H7 (cell line): ENCODE measurements around the gene IL12A. TPM values are rescaled to one million over a fixed set of nuclear protein-coding genes. Genes with fewer than 3 reads are reported as not detected.

ENCODE experiments used
- DNase-seq: peaks from one replicate; pipeline ENCODE4 v3.0.0; 2012
- H3K27me3 ChIP-seq: 2 replicates; pipeline ENCODE4 v1.6.0; 2011; ENCODE audit warnings: mild to moderate bottlenecking, low read length; ENCODE audit not compliant: control insufficient read depth, insufficient read depth
- H3K36me3 ChIP-seq: replicated peaks from 2 replicates; pipeline ENCODE4 v1.5.1; 2011; ENCODE audit warnings: low read length; ENCODE audit not compliant: control insufficient read depth, insufficient read depth
- H3K4me3 ChIP-seq: 2 replicates; pipeline ENCODE4 v1.5.1; 2011; ENCODE audit warnings: low read depth, mild to moderate bottlenecking, control low read depth, low read length, moderate library complexity; ENCODE audit not compliant: insufficient read depth
- total RNA-seq: library from RNA; depleted of rRNA; stranded (reverse); fragments of >200 nt; shearing (Covaris generic); gene quantifications from 2 replicates; pipeline ENCODE4 v1.2.3, GENCODE V29; 2014; rRNA removed

The IL12A gene
- total RNA-seq = 0.55 and 1.1 TPM in 2 replicates

GRCh38 chr3:159988617-159989271, at the start of gene IL12A:
TSS of gene IL12A (plus strand) at chr3:159988835.
- H3K27me3 ChIP-seq = peaks cover 11% of the 10 kb centered on the region
- peak within 1 kb of the TSS; percentile 59 for H3K4me3 ChIP-seq
- no peaks in the 10 kb centered on the region for H3K36me3 ChIP-seq
- peak; percentile 91 for DNase-seq

DNA sequence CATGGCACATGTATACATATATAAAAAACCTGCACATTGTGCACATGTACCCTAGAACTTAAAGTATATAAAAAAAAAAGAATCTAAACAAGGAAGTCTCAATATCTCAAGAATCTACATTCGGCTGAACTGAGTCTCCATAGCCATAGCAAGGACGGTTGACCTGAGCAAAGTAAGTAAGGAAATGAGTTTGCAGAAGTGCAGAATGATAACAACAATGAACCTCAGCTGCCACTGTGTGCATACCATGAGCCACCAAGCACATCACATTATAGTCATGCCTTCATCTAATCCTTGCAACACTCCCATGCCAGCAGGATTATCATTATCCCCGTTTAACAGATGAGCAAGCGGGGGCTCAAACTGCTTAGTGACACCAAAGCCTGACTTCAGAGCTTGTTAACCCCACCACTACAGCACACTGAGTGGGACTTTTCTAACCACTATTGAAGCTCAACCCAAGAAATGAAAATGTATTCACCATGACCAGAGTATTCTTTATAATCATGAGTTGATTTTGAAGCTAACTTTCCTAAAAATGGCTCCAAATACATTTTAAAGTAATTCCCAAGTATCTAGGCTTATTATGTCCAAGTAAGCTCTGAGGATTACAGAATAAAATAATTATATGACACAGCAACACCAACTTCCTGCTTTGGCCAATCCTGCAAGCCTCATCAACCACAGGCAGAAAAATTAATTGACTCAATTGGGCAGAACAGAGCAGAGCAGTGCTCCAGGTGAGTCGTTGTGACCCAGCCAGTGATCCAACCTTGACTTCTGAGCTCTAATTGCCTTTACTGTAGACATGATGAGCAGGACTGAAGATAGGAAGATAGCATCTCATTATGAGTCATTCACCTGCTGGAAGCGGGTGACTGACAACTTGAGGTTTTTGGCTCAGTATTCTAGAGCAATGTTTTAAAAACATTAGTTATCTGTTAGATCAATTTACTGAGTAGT, 47.3 kb upstream of the IL12A start:
- no peak for DNase-seq
- no peaks in the 10 kb centered on the region for H3K36me3 ChIP-seq
- H3K27me3 ChIP-seq = no peaks in the 10 kb centered on the region
- no peak overlapping the region for H3K4me3 ChIP-seq

DNA sequence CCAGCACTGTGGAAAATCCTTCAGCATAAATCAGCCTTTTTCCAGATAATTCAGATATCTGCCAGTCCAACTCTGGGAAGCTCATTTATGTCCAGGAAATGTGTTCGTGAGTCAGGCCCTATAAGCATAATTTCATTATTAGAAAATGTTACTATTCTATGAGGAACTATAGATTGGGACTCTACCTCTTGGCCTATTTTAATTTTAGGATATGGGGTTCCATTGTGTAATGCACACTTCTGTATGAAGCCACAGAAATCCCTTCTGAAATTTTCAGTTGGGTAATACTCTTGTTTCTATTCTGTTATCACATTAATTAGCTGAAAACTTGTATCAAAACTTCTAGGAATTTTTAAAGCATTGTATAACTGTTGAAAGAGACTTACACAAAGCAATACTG, 43.9 kb upstream of the IL12A start:
- no peaks in the 10 kb centered on the region for H3K36me3 ChIP-seq
- DNase-seq = no peak
- H3K27me3 ChIP-seq = no peaks in the 10 kb centered on the region
- no peak overlapping the region for H3K4me3 ChIP-seq

GRCh38 chr3:159945930-159946329, 42.7 kb upstream of the IL12A start:
- H3K27me3 ChIP-seq = no peaks in the 10 kb centered on the region
- no peaks in the 10 kb centered on the region for H3K36me3 ChIP-seq
- no peak overlapping the region for H3K4me3 ChIP-seq
- no peak for DNase-seq

DNA sequence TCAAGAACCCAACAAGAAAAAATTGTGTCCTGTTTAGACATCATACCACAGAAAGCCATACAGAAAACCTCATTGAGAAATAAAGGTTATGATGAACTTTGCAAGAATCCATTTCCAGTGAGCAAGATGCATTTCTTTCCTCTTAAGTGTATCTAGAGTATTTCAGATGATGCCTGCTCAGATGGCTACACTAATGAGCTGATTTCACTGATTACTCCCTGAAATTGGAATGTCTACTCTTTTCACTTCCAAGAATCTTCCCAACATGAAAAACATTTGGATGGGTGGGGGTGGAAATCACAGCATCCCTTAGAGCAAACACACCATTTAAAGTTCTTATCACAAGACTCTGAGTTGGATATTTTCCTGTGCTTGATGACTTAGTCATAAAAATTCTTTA, 41.4 kb upstream of the IL12A start:
- H3K36me3 ChIP-seq = no peaks in the 10 kb centered on the region
- H3K4me3 ChIP-seq = no peak overlapping the region
- no peaks in the 10 kb centered on the region for H3K27me3 ChIP-seq
- DNase-seq = no peak

DNA sequence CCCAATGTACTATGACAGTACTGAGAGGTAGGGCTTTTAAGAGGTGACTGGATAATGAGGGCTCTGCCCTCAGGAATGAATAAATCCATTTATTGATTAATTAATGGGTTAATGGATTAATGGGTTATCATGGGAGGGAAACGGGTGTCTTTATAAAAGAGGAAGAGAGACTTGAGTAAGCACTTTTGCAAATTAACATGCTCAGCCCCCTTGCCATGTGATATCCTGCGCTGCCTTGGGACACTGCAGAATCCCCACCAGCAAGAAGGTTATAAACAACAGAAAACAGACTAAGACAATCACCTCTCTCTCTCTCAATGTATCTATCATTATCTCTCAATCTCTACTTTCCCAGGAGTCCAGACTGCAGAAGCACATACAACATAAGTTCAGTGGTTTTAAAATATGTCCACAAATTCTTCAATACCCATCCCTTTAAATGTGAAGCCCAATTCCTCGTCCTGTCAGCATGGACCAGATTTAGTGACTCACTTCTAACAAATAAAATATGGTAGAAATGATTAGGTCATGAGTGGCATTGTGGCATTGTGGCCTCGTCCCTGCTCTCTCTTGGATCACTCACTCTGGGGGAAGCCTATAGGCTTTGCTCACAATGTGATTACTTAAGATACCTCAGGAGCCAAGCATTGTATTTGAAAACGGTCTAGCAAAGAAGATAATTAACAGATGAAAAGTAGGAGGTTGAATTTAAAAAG, 40.0 kb upstream of the IL12A start:
- no peaks in the 10 kb centered on the region for H3K36me3 ChIP-seq
- no peaks in the 10 kb centered on the region for H3K27me3 ChIP-seq
- H3K4me3 ChIP-seq = no peak overlapping the region
- no peak for DNase-seq

DNA sequence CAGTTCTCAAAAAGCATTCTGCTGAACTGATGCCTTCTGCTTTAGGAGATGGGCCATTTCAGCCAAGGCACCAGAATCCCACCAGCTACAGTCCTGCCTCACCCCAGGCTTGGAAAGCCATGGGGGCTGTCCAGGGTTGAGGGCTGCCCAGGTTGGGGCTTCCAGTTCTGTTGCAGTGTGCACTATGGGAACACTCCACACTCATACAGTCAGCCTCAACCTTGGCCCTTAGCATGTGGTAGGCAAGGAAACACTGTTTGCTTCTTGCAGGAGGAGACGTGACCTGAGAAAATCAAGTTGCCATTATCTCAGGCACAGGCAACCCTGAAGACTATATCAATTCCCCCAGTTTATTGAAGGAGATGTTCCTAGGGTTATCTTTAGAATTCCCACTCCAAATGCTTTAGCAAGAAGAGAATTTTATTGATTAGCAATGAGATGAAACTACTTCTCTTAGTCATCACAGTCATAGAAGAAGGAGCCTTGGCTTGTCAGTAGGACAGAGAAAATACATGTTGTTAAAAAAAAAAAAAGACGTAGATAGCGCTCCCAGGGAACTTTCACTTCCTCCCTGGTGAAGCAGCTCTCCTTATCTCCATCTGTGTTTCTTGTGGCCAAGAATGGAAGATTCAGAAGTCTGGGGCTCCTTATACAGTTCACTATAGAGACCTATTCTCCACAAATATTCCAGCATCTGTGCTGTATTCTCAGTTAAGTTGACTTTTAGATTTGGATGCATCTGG, 38.3 kb upstream of the IL12A start:
- no peak for DNase-seq
- no peaks in the 10 kb centered on the region for H3K36me3 ChIP-seq
- H3K4me3 ChIP-seq = no peak overlapping the region
- H3K27me3 ChIP-seq = no peaks in the 10 kb centered on the region

DNA sequence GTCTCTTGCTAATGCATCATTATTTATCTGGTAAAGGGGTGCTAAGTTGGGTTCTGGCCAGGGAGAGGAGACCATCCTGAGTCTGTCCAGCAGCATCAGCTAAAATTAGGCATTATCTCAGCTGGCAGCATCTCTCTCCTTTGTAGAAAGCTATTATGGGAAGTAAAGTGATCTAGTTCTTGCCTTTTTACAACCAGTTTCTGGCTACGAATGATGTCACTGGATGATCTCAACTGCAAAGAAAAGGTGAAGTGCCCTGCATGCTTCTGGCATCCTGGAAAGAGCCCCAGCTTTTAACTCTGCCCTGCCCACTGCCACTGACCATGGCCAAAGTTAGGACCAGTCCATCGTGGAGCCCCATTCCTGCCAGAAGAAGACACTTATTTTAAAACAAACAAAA, 37.1 kb upstream of the IL12A start:
- no peak overlapping the region for H3K4me3 ChIP-seq
- no peak for DNase-seq
- no peaks in the 10 kb centered on the region for H3K36me3 ChIP-seq
- H3K27me3 ChIP-seq = no peaks in the 10 kb centered on the region

DNA sequence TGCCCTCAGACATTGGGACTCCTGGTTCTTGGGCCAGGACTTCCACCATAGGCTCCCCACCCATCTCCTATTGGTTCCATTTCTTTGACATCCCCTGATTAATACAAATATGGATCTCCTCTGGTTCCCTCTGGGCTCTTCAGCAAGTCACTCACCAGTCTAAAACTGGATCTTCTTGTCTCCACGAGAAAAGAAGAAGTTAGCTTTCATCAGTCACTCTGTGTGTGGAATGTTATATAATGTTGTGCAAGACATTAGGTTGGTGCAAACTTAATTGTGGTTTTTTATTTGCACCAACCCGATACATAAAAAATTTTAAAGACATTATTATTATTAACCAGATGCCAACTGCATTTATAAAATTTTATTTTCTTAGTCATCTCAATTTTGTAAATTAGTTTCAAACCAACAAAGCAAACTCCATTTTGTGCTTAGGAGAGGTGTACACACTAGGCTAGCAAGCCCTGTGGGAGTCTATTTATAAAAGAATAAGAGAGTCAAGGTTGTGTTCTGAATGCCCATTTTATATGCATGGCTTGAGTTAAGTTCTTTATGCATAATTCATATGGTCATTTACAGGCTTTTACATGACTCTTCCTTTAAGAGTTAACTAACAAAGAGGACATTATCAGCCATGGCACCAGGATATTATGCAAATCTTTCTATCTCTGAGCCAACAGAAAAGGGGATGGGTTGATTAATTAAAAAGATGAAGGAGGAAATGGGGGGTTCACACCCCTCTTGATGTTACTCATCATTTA, 35.1 kb upstream of the IL12A start:
- no peak for DNase-seq
- Histone ChIP-seq H3K36me3 (no peaks in the 10 kb centered on the region), H3K27me3 (no peaks in the 10 kb centered on the region), H3K4me3 (no peak overlapping the region)

GRCh38 chr3:159960188-159961148, 28.2 kb upstream of the IL12A start:
- Histone ChIP-seq H3K4me3 (no peak overlapping the region), H3K27me3 (no peaks in the 10 kb centered on the region), H3K36me3 (no peaks in the 10 kb centered on the region)
- no peak for DNase-seq

DNA sequence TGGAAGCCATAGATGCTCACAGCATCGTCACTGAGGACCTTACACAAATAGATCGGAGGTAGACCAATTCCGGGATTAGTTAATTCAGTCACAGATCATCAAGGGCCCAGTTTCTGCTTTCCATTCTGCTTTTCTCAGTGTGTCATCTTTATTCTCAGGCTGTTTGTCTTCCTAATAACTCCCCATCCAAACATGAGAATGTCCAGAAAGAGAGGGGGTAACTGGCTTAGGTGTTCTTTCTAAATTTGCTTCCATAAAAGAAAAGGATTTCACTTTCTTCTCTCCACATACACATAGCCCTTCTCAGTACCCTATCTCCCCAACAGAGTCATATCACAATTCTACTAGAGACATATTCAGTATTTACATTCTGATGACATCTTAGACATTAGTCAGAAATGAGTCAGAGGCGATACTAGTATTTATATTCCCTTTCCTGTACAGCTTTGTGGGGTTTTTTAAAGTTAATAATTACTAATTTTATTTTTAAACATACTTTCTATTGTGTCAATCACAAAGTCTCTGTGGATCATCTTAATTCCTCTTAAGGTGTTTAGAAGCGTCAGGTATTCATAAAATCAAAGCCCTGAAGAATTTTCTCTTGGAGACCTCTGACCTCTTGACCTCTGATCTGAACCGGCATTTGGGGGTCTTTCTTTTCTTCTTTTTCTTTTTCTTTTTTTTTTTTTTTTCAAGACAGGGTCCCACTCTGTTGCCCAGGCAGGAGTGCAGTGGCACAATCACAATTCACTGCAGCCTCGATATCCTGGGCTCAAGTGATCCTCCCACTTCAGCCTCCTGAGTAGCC, 24.3 kb upstream of the IL12A start:
- Histone ChIP-seq H3K4me3 (no peak overlapping the region), H3K27me3 (no peaks in the 10 kb centered on the region), H3K36me3 (no peaks in the 10 kb centered on the region)
- no peak for DNase-seq

- H3K27me3 ChIP-seq = no peaks in the 10 kb centered on the region
- DNase-seq = no peak
These were observed 17.3 kb upstream of the IL12A start for GRCh38 chr3:159971311-159971710.

More at GRCh38 chr3:159971311-159971710, 17.3 kb upstream of the IL12A start:
- no peaks in the 10 kb centered on the region for H3K36me3 ChIP-seq
- no peak overlapping the region for H3K4me3 ChIP-seq
